HG03520 (cell line): ENCODE measurements around the gene ODF2.

Source experiments
- ATAC-seq: cut with Tn5 transposase; IDR thresholded peaks from one replicate; pipeline ENCODE4 v1.9.1; 2021; ENCODE audit warnings: mild to moderate bottlenecking, moderate library complexity; ENCODE audit not compliant: unreplicated experiment

Gene ODF2

GRCh38 chr9:128526720-128527119 is 70.9 kb downstream of the ODF2 start:
- no peak for ATAC-seq

- no peak for ATAC-seq
Observed at GRCh38 chr9:128528445-128529160, 72.8 kb downstream of the ODF2 start.

DNA sequence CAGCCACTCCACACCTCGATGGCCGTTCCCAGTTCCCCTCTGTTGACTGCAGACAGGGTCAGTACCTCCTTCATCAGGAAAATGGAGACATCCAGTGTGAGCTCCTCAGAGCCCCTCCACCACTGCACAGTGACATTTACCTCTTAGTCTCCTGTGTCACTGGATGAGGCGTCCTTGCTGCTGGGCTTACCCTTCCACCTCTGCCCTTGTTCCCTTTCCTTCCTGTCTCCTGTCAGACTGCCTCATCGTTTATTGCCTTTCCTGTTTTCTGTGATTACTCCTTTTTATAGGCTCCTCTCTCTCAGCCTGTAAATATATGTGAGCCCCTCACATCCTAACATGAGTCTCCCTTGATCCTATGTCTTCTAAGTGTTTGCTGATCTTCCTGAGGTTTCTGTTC is 73.4 kb downstream of the ODF2 start:
- ATAC-seq = no peak

DNA sequence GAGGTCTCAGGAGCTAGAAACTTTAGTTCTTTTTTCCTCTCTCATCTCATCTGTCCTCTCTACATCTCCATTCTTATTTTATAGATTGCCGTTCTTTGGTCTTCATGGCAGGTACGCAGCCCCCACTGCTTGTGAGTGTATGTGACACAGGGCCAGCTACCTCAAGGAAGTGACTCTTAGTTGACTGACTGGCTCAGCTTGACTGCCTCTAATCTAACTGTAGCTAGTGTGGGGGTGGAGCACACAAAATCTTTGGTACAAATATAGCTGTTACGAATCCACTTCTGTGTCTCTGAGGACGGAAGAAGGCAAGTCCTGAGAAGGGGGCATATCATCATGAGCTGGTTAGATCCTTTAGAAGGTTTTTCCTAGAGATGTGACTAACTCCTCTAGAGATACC is 76.8 kb downstream of the ODF2 start:
- ATAC-seq = no peak

GRCh38 chr9:128540634-128541360 is 85.0 kb downstream of the ODF2 start:
- ATAC-seq = no peak

GRCh38 chr9:128546504-128546903 is 90.7 kb downstream of the ODF2 start:
- no peak for ATAC-seq

DNA sequence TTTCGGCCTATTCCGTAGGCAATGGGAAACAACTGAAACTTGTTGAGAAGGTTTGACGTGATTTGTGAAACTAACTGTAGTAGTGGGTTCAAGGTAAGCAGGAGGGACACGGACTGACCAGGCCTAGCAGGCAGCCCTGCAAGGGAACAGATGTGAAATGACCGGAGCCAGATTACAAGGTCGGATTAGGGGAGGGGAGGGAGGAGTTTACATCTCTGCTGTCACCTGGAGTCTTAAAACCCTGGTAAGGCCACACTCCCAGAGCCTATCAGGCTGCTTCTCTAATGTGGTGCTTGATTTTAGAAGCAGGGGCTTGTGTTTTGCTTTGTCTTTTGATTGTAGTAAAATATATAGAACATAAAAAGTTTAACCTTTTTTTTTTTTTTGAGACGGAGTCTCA is 93.1 kb downstream of the ODF2 start:
- no peak for ATAC-seq

DNA sequence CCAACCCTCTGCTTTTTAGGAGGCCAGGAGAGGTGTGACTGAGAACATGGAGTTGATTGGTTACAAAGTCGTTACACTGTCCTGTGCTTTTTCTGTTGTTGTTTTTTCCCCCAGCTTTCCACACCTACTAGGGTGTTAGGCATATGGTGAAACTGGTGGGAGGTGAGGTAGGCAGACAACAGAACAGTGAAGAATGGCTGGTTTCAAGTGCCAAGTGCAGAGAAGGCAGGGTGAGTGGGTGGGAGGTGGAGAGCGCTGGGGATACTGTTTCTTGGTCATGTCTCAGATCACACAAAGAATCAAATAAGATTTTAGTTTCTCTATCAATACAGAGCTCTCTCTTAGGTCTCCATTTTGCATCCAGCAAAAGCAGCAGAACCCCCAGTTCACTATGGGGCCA is 94.4 kb downstream of the ODF2 start:
- ATAC-seq = no peak
